ENCODE measurements around the gene NTRK2.

The NTRK2 gene

DNA sequence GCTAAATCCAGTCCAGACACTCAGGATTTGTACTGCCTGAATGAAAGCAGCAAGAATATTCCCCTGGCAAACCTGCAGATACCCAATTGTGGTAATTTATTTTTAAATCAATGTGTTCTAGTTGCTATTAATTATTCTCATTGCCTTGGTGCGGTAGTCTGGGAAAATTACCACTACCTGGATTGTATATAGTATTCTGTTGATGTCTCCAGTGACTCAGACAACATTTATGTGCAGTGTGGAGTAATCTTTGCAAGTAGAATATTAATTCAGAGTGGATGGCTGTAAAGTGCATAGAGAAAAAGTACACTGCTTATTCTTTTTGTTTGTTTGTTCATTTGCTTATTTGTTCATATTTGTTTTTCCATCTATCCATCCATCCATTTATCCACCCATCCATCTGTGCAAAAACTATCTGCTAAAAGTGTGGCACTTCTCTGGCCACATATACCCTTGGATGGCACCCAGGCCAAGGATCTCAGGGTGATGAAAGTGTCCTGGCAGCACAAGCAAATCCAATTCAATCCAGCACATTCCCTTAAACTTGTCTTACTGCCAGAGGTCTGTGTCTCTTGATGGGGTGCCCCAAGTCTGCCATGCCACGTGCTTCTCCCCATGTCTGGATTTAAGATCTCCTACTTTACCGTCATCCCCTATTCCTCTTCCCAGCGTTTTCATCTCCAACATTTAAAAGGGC is 41.3 kb downstream of the NTRK2 start:
- TF ChIP-seq, protein P1, sequence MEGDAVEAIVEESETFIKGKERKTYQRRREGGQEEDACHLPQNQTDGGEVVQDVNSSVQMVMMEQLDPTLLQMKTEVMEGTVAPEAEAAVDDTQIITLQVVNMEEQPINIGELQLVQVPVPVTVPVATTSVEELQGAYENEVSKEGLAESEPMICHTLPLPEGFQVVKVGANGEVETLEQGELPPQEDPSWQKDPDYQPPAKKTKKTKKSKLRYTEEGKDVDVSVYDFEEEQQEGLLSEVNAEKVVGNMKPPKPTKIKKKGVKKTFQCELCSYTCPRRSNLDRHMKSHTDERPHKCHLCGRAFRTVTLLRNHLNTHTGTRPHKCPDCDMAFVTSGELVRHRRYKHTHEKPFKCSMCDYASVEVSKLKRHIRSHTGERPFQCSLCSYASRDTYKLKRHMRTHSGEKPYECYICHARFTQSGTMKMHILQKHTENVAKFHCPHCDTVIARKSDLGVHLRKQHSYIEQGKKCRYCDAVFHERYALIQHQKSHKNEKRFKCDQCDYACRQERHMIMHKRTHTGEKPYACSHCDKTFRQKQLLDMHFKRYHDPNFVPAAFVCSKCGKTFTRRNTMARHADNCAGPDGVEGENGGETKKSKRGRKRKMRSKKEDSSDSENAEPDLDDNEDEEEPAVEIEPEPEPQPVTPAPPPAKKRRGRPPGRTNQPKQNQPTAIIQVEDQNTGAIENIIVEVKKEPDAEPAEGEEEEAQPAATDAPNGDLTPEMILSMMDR (IDR thresholded peaks at IDR 0.05; ENCODE audit: low read depth, low read length), result no peak
- no peak for DNase-seq (ENCODE audit: extremely low read depth, low read depth)

DNA sequence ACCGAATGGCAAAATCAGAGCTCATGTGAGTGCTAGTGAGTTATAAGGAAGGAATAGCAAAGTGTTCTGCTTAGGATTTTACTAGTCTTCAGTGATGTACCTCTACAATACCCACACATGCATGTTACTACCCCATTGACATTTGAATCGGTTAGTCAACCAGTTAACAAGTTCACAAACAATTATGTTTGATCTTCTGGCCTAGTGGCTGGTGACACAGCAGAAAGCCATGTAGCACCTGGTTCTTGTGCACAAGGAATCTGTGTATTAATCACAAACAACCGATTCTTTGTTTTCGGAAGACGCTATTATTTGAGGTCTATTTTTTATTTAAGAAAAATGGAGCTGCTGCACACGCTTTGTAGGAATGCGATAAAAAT is 41.9 kb downstream of the NTRK2 start:
- TF ChIP-seq, protein P1 (IDR thresholded peaks at IDR 0.05; ENCODE audit: low read depth, low read length), result no peak
- DNase-seq (ENCODE audit: extremely low read depth, low read depth), result no peak

DNA sequence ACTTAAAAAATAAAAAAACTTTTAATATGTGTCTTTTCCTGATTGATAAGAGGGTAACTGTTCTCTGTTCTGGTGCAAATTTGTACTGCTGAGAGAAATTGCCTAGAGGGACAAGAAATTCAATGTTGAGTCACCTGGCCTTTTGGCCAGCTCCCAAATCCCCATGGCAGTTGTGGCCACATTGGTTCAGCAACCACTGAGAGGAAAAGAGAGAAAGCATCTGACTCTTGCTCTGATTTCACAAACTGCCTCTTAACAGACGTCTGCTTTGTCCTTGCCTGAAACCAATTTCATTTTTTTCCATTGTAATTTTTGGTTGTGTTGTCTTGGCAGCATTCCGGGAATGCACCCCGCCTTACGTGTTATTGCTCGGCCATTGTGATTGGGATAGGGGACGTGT is 42.4 kb downstream of the NTRK2 start:
- TF ChIP-seq, protein P1 (IDR thresholded peaks at IDR 0.05; ENCODE audit: low read depth, low read length), result no peak
- DNase-seq (ENCODE audit: extremely low read depth, low read depth), result no peak

DNA sequence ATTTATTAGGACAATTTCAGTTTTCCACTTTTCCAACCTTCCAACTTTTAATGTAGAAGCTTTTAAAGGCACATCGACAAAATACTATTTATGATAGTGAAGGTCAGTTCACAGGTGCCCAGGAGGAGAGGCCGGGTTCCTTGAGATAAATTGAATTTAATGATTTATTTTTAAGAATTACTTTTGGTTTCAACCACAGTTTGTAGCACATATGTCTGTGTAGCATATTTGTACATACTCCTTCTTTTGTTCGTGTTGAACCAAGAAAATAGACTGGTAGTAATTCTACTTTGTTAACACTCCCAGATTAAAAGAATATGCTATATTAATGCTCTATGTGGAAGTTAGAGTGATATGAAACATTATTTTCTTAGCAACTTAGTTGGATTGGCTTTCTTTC is 46.7 kb downstream of the NTRK2 start:
- TF ChIP-seq, protein P1 (IDR thresholded peaks at IDR 0.05; ENCODE audit: low read depth, low read length), result no peak
- no peak for DNase-seq (ENCODE audit: extremely low read depth, low read depth)

DNA sequence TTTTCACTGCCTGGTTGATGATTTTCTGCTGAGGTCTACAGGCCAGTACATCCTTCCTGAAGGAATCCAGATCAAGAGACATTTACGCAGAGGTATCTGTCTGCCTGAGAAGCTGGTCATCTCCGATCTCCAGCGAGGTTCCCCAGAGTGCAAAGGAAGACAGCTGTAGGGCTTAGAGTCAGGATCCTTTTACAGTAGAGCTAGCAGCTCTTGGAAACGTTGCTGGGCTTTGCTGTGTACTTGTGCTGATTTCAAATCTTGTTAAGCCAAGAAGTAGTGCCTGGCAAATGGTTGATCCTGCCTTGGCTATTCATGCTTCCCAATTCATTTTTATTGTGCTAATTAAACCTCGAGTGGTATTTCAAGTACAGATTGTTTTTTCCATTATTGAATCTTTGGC is 48.9 kb downstream of the NTRK2 start:
- TF ChIP-seq, protein P1 (IDR thresholded peaks at IDR 0.05; ENCODE audit: low read depth, low read length), result no peak
- DNase-seq (ENCODE audit: extremely low read depth, low read depth), result no peak

DNA sequence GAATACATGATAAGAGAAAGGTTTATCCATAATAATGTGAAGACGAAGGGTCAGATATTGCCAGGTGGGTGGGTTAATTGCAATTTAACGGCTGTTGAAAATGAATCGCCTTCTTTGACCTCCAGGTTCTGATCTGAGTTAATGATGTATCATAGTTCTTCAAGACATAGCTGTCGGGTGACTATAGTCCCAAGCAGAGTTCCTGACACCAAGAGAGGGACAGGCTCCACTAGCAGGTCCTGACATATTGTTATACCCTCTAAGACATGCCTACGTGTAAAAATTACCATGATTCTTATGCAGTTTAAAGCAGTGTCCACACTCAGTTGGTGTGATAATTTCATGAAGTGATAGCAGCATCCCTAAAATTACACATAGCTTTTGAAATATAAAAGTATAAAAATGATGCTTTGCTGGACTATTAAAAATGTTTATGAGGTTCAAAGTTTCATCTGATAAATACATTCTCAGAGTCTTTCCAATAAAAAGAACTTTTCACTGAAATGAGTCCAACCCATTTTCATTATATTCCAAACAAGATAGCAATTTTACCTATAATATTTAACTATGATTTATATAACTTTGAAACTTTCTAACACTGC is 53.0 kb downstream of the NTRK2 start:
- TF ChIP-seq, protein P1 (IDR thresholded peaks at IDR 0.05; ENCODE audit: low read depth, low read length), result no peak
- no peak for DNase-seq (ENCODE audit: extremely low read depth, low read depth)

DNA sequence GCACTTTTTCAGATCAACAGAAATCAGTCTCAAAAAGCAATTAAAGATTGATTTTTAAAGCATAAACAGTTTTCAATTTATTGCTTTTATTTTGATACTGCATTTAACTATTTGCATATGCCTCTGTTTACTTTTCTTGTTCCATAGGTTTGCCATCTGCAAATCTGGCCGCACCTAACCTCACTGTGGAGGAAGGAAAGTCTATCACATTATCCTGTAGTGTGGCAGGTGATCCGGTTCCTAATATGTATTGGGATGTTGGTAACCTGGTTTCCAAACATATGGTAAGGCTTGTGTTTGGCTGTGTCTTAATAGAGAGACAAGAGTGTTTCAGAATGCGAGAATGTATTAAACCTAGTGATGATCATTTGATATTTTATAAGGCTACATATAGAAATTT is 53.9 kb downstream of the NTRK2 start:
- TF ChIP-seq, protein P1 (IDR thresholded peaks at IDR 0.05; ENCODE audit: low read depth, low read length), result no peak
- DNase-seq (ENCODE audit: extremely low read depth, low read depth), result no peak
